B cell (primary cell): ENCODE data around the gene SHC3. TPM values are rescaled to one million over a fixed set of nuclear protein-coding genes. Genes with fewer than 3 reads are reported as not detected.

Experiments used
- ATAC-seq: fragments of 200-7000 bp; cut with Tn5 transposase; one replicate; pipeline ENCODE4 v1.10.0; 2021; ENCODE audit warnings: low read depth, mild to moderate bottlenecking, moderate number of reproducible peaks, moderate library complexity
- CTCF ChIA-PET: fragments of 350-600 bp; sonication (Branson Sonifier 250); formaldehyde crosslinking; loops from one replicate; lab custom pipeline; 2021; ENCODE audit warnings: antibody characterized with exemption, inconsistent platforms; lab: Charles Lee
- POLR2A ChIA-PET: fragments of 350-600 bp; sonication (Branson Sonifier 250); formaldehyde crosslinking; loops from one replicate; lab custom pipeline; 2021; ENCODE audit warnings: antibody characterized with exemption; lab: Charles Lee
- DNase-seq: peaks from one replicate; pipeline ENCODE4 v3.0.0; 2013
- H2AFZ ChIP-seq: 2 replicates; pipeline ENCODE4 v1.6.1; 2012; ENCODE audit warnings: mild to moderate bottlenecking, low read depth, low read length; ENCODE audit not compliant: insufficient read depth, poor library complexity, severe bottlenecking
- H3K27ac ChIP-seq, 2 donors: 1 replicate in 1 of 2; 2 replicates in 1 of 2; pipeline ENCODE4 v1.5.1; 2012 to 2013; ENCODE audit warnings: low read length in 2 of 2, mild to moderate bottlenecking in 2 of 2, moderate library complexity in 1 of 2
- H3K27me3 ChIP-seq, 4 experiments: fragments of 200-600 bp in 1 of 4; sonication (generic) in 1 of 4; replicated peaks in 1 of 4; 1 replicate in 2 of 4; 2 replicates in 2 of 4; pipeline versions ENCODE4 v1.6.1 to v1.7.0; 2013 to 2016; ENCODE audit warnings: low read length in 3 of 4, mild to moderate bottlenecking in 2 of 4, mixed read lengths in 1 of 4, moderate library complexity in 1 of 4; ENCODE audit not compliant: insufficient read depth in 4 of 4, control insufficient read depth in 3 of 4; ENCODE audit errors: control extremely low read depth in 1 of 4
- H3K36me3 ChIP-seq, 2 experiments: replicated peaks in 1 of 2; 1 replicate in 1 of 2; 2 replicates in 1 of 2; pipeline versions ENCODE4 v1.6.1 to v1.7.1; 2013; ENCODE audit warnings: low read length in 1 of 2; ENCODE audit not compliant: insufficient read depth in 2 of 2, control insufficient read depth in 1 of 2; ENCODE audit errors: control extremely low read depth in 1 of 2, extremely low read depth in 1 of 2
- H3K4me1 ChIP-seq, 2 donors: fragments of 200-600 bp in 1 of 2; sonication (generic) in 1 of 2; 1 replicate in 1 of 2; 2 replicates in 1 of 2; pipeline versions ENCODE4 v1.5.1 to v1.6.1; 2013 to 2017; ENCODE audit warnings: low read length in 2 of 2; ENCODE audit not compliant: control insufficient read depth in 2 of 2, insufficient read depth in 2 of 2
- H3K4me2 ChIP-seq: replicated peaks from 2 replicates; pipeline ENCODE3; 2012; ENCODE audit warnings: mild to moderate bottlenecking, low read depth, low read length; ENCODE audit not compliant: poor library complexity, severe bottlenecking
- H3K4me3 ChIP-seq, 5 experiments: fragments of 200-600 bp in 1 of 5; sonication (generic) in 1 of 5; 1 replicate in 3 of 5; 2 replicates in 2 of 5; pipeline versions ENCODE4 v1.5.1 to v1.7.0; 2011 to 2016; ENCODE audit warnings: low read length in 4 of 5, mild to moderate bottlenecking in 4 of 5, low read depth in 2 of 5, control low read depth in 1 of 5, moderate library complexity in 1 of 5; ENCODE audit not compliant: insufficient read depth in 1 of 5; ENCODE audit errors: control extremely low read depth in 1 of 5, extremely low read depth in 1 of 5
- H3K79me2 ChIP-seq: fragments of 200-600 bp; sonication (generic); one replicate; pipeline ENCODE4 v1.6.0; 2016; ENCODE audit warnings: low read length; ENCODE audit not compliant: control insufficient read depth, insufficient read depth
- H3K9ac ChIP-seq: fragments of 200-600 bp; sonication (generic); 2 replicates; pipeline ENCODE4 v1.6.1; 2017; ENCODE audit warnings: mild to moderate bottlenecking, low read length, moderate library complexity
- H3K9me3 ChIP-seq, 3 donors: one replicate each; pipeline versions ENCODE4 v1.6.1 to v1.7.1; 2013; ENCODE audit warnings: low read length in 2 of 3; ENCODE audit not compliant: control insufficient read depth in 2 of 3, insufficient read depth in 1 of 3; ENCODE audit errors: control extremely low read depth in 1 of 3
- H4K20me1 ChIP-seq: 2 replicates; pipeline ENCODE4 v1.6.0; 2012; ENCODE audit warnings: mild to moderate bottlenecking, low read length; ENCODE audit not compliant: insufficient read depth, control insufficient read depth, poor library complexity, severe bottlenecking
- H3K27ac Mint-ChIP-seq: one replicate; pipeline ENCODE4 v1.8.0; 2021; ENCODE audit warnings: mixed read lengths
- H3K27me3 Mint-ChIP-seq: one replicate; pipeline ENCODE4 v1.8.0; 2021; ENCODE audit warnings: mixed read lengths
- H3K4me1 Mint-ChIP-seq: one replicate; pipeline ENCODE4 v1.8.0; 2021; ENCODE audit warnings: mixed read lengths
- H3K4me3 Mint-ChIP-seq: one replicate; pipeline ENCODE4 v1.8.0; 2021; ENCODE audit warnings: mixed read lengths
- H3K9me3 Mint-ChIP-seq: one replicate; pipeline ENCODE4 v1.8.0; 2022; ENCODE audit warnings: mixed read lengths; ENCODE audit not compliant: insufficient read depth
- CTCF ChIP-seq: fragments of 200-600 bp; IDR thresholded peaks from one replicate; pipeline ENCODE4 v1.8.0; 2022; ENCODE audit warnings: antibody characterized with exemption, mild to moderate bottlenecking
- EZH2 ChIP-seq: IDR thresholded peaks from 2 replicates; pipeline ENCODE4 v1.6.1; 2012; ENCODE audit warnings: borderline replicate concordance, low read depth, mild to moderate bottlenecking, moderate library complexity, low read length; ENCODE audit not compliant: insufficient read depth, poor library complexity, severe bottlenecking
- WGBS: methylation state at CpG from one replicate; pipeline ENCODE4 v1.1.5; 2013; ENCODE audit warnings: missing lambda C conversion rate; ENCODE audit not compliant: insufficient coverage; 5-methylcytosine and 5-hydroxymethylcytosine counted together
- intact Hi-C: fragments of 100-400 bp; cut with micrococcal nuclease; formaldehyde crosslinking; loops from one replicate; pipeline ENCODE4 v1.10.0; 2022
- polyA plus RNA-seq: library from polyadenylated mRNA; depleted of rRNA; stranded (reverse); fragments of >200 nt; gene quantifications from 2 replicates; pipeline ENCODE4 v1.2.3, GENCODE V29; 2012
- total RNA-seq, 2 donors: library from RNA; stranded (reverse); fragments of 120-200 nt in 1 of 2; gene quantifications; 1 replicate in 1 of 2; 2 replicates in 1 of 2; pipeline versions ENCODE4 v1.2.3 to v1.2.4, GENCODE V29; 2013 to 2022

Gene SHC3
- total and polyA plus RNA-seq, 2 donors (not counting 1 experiment from before 2014, with no cell fraction given), result 0.03 TPM; not detected in 1

- no peak overlapping the region for H3K4me3 ChIP-seq
- no peaks in the 10 kb centered on the region for H4K20me1 ChIP-seq
- H3K9me3 Mint-ChIP-seq, result no peaks in the 10 kb centered on the region
- no peak for ATAC-seq
- H3K27ac ChIP-seq, result no peak overlapping the region
- intact Hi-C loops, result no loop called here
- no peak overlapping the region for H2AFZ ChIP-seq
- H3K4me1 Mint-ChIP-seq, result peaks cover 4% of the 10 kb centered on the region
- TF ChIP-seq EZH2, result no peak
- TF ChIP-seq CTCF, result no peak
- H3K4me3 Mint-ChIP-seq, result no peak overlapping the region
- ChIA-PET CTCF (interaction anchor here (1.3 kb wide), 1 partner anchor 10 kb away, joined by 3 read pairs; no protein-coding TSS in a partner anchor), POLR2A (no interaction called here)
- no peaks in the 10 kb centered on the region for H3K79me2 ChIP-seq
- peaks cover 0 to 3% (median 1%) of the 10 kb centered on the region in 4 experiments for H3K27me3 ChIP-seq
- peaks cover 0 to 3% (median 0%) of the 10 kb centered on the region in 3 donors for H3K9me3 ChIP-seq
- no peak overlapping the region for H3K27ac Mint-ChIP-seq
- H3K9ac ChIP-seq, result no peak overlapping the region
- no peak overlapping the region for H3K4me2 ChIP-seq
- no peak for DNase-seq
- WGBS, result 100% methylated on average over 1 of the region's 3 CpGs
- H3K27me3 Mint-ChIP-seq, result peaks cover 26% of the 10 kb centered on the region
- no peaks in the 10 kb centered on the region for H3K36me3 ChIP-seq
- peaks cover 0 to 5% of the 10 kb centered on the region in 2 donors for H3K4me1 ChIP-seq
Measured at GRCh38 chr9:89073397-89073796, 105.2 kb downstream of the SHC3 start.

GRCh38 chr9:89071591-89071990 lies 107.0 kb downstream of the SHC3 start:
- Histone ChIP-seq H3K9ac (no peak overlapping the region), H3K36me3 (no peaks in the 10 kb centered on the region), H3K27ac (no peak overlapping the region), H3K9me3 (peaks cover 0 to 3% (median 0%) of the 10 kb centered on the region in 3 donors), H3K4me1 (no peaks in the 10 kb centered on the region), H3K4me3 (no peak overlapping the region), H3K79me2 (no peaks in the 10 kb centered on the region), H3K4me2 (no peak overlapping the region), H3K27me3 (no peaks in the 10 kb centered on the region), H4K20me1 (no peaks in the 10 kb centered on the region), H2AFZ (no peak overlapping the region)
- POLR2A ChIA-PET, result no interaction called here
- Mint-ChIP-seq H3K27ac (no peak overlapping the region), H3K27me3 (peaks cover 14% of the 10 kb centered on the region), H3K4me3 (no peak overlapping the region), H3K9me3 (no peaks in the 10 kb centered on the region), H3K4me1 (no peaks in the 10 kb centered on the region)
- intact Hi-C loops, result no loop called here
- ATAC-seq (no peak), DNase-seq (no peak)
- 83% methylated on average over 3 of the region's 4 CpGs for WGBS
- CTCF ChIA-PET, result no interaction called here
- TF ChIP-seq EZH2, result no peak
- TF ChIP-seq CTCF, result no peak
